MCF 10A (cell line): ENCODE results near the gene FAM204A. TPM values are rescaled to one million over a fixed set of nuclear protein-coding genes. Genes with fewer than 3 reads are reported as not detected.

ENCODE experiments used
- BruUV-seq: library from RNA; stranded (reverse); fragments of 400-500 nt; replicated peaks from 2 replicates; lab custom pipeline; 2021; lab: Mats Ljungman, UMichigan
- CTCF ChIA-PET: fragments of 300-600 bp; sonication (Branson Sonifier 250); formaldehyde crosslinking; extraction: SDS; loops from one replicate; lab custom pipeline; 2021; ENCODE audit warnings: antibody characterized with exemption, inconsistent platforms; lab: Yijun Ruan, JAX
- POLR2A ChIA-PET: fragments of 300-600, 350-650 bp; sonication (Branson Sonifier 250); formaldehyde crosslinking; extraction: SDS; loops from one replicate; lab custom pipeline; 2020; ENCODE audit warnings: antibody characterized with exemption, inconsistent platforms; lab: Yijun Ruan, JAX
- DNase-seq: peaks from one replicate; pipeline ENCODE4 v3.0.0-alpha.2; 2018; ENCODE audit not compliant: unreplicated experiment
- H3K27ac Mint-ChIP-seq: one replicate; pipeline ENCODE4 v1.8.0; 2022; ENCODE audit warnings: mild to moderate bottlenecking, low read depth, mixed read lengths; ENCODE audit not compliant: unreplicated experiment
- H3K27me3 Mint-ChIP-seq: one replicate; pipeline ENCODE4 v1.8.0; 2022; ENCODE audit warnings: mixed read lengths; ENCODE audit not compliant: insufficient read depth, unreplicated experiment
- H3K36me3 Mint-ChIP-seq: one replicate; pipeline ENCODE4 v1.8.0; 2022; ENCODE audit warnings: mild to moderate bottlenecking, moderate library complexity, mixed read lengths; ENCODE audit not compliant: insufficient read depth, unreplicated experiment
- H3K4me1 Mint-ChIP-seq: one replicate; pipeline ENCODE4 v1.8.0; 2022; ENCODE audit warnings: mixed read lengths; ENCODE audit not compliant: insufficient read depth, unreplicated experiment
- H3K4me3 Mint-ChIP-seq: one replicate; pipeline ENCODE4 v1.8.0; 2022; ENCODE audit warnings: mild to moderate bottlenecking, moderate library complexity, mixed read lengths; ENCODE audit not compliant: unreplicated experiment
- H3K9me3 Mint-ChIP-seq: one replicate; pipeline ENCODE4 v1.8.0; 2022; ENCODE audit warnings: mixed read lengths; ENCODE audit not compliant: unreplicated experiment
- CTCF ChIP-seq: fragments of 200-600 bp; IDR thresholded peaks from one replicate; pipeline ENCODE4 v1.8.0; 2022; ENCODE audit warnings: antibody characterized with exemption, mild to moderate bottlenecking; ENCODE audit not compliant: unreplicated experiment
- intact Hi-C: fragments of 100-400 bp; cut with micrococcal nuclease; formaldehyde crosslinking; loops from 2 replicates; pipeline ENCODE4 v1.14.1; 2022
- total RNA-seq: library from RNA; stranded (reverse); gene quantifications from 2 replicates; pipeline ENCODE4 v1.2.3, GENCODE V29; 2022

FAM204A gene
- total RNA-seq, 1 experiment from 2014 or later = 103 TPM

GRCh38 chr10:118276727-118277126 lies 65.4 kb downstream of the FAM204A start:
- H3K27me3 Mint-ChIP-seq = no peaks in the 10 kb centered on the region
- POLR2A ChIA-PET = no interaction called here
- no peak for DNase-seq
- CTCF ChIA-PET = interaction anchor here (0.7 kb wide), 1 partner anchor 182 kb away, joined by 3 read pairs; no protein-coding TSS in a partner anchor
- intact Hi-C loops = no loop called here
- no peaks in the 10 kb centered on the region for H3K36me3 Mint-ChIP-seq
- no peak overlapping the region for H3K4me3 Mint-ChIP-seq
- BruUV-seq = no TSS peak
- TF ChIP-seq CTCF = no peak
- H3K4me1 Mint-ChIP-seq = peaks cover 8% of the 10 kb centered on the region
- no peak overlapping the region for H3K27ac Mint-ChIP-seq
- no peaks in the 10 kb centered on the region for H3K9me3 Mint-ChIP-seq

GRCh38 chr10:118276204-118276603 lies 65.9 kb downstream of the FAM204A start:
- no peaks in the 10 kb centered on the region for H3K9me3 Mint-ChIP-seq
- H3K4me3 Mint-ChIP-seq = no peak overlapping the region
- no peak for TF ChIP-seq CTCF
- POLR2A ChIA-PET = no interaction called here
- peaks cover 8% of the 10 kb centered on the region for H3K4me1 Mint-ChIP-seq
- no peaks in the 10 kb centered on the region for H3K27me3 Mint-ChIP-seq
- DNase-seq = no peak
- CTCF ChIA-PET = no interaction called here
- H3K27ac Mint-ChIP-seq = no peak overlapping the region
- BruUV-seq = no TSS peak
- no peaks in the 10 kb centered on the region for H3K36me3 Mint-ChIP-seq
- intact Hi-C loops = no loop called here

- Mint-ChIP-seq H3K27me3 (no peaks in the 10 kb centered on the region), H3K9me3 (no peaks in the 10 kb centered on the region), H3K4me3 (no peak overlapping the region), H3K4me1 (peaks cover 3% of the 10 kb centered on the region), H3K36me3 (no peaks in the 10 kb centered on the region), H3K27ac (no peak overlapping the region)
- no peak for TF ChIP-seq CTCF
- intact Hi-C loops = no loop called here
- ChIA-PET CTCF (interaction anchor here (1.0 kb wide), 1 partner anchor 14 kb away, joined by 5 read pairs; no protein-coding TSS in a partner anchor), POLR2A (interaction anchor here (1.0 kb wide), 1 partner anchor 23 kb away, joined by 3 read pairs; no protein-coding TSS in a partner anchor)
- BruUV-seq = no TSS peak
- no peak for DNase-seq
These were observed 68.5 kb downstream of the FAM204A start for GRCh38 chr10:118273662-118274061.

- CTCF ChIA-PET = interaction anchor here (0.9 to 3.1 kb wide), 2 partner anchors 13 to 776 kb away, joined by 3 to 12 read pairs; no protein-coding TSS in a partner anchor
These were observed 69.4 kb downstream of the FAM204A start for GRCh38 chr10:118272767-118273166.

More at GRCh38 chr10:118272767-118273166, 69.4 kb downstream of the FAM204A start:
- no peaks in the 10 kb centered on the region for H3K9me3 Mint-ChIP-seq
- no peak overlapping the region for H3K4me3 Mint-ChIP-seq
- BruUV-seq = no TSS peak
- intact Hi-C loops = no loop called here
- H3K36me3 Mint-ChIP-seq = no peaks in the 10 kb centered on the region
- no peak overlapping the region for H3K27ac Mint-ChIP-seq
- no peaks in the 10 kb centered on the region for H3K27me3 Mint-ChIP-seq
- no peak for DNase-seq
- POLR2A ChIA-PET = interaction anchor here (0.7 to 1.4 kb wide), 2 partner anchors 11 to 110 kb away, joined by 3 to 4 read pairs; no protein-coding TSS in a partner anchor
- no peaks in the 10 kb centered on the region for H3K4me1 Mint-ChIP-seq
- no peak for TF ChIP-seq CTCF
